Non-pigmented ciliary epithelial cell (primary cell): ENCODE results near the gene TMEM135.
A peak's percentile ranks its signal among the peaks of the same experiment; 100 is the strongest.

Source experiments
- DNase-seq: peaks from one replicate; pipeline ENCODE4 v3.0.0-alpha.2; 2010; ENCODE audit warnings: low read depth

TMEM135 gene

DNA sequence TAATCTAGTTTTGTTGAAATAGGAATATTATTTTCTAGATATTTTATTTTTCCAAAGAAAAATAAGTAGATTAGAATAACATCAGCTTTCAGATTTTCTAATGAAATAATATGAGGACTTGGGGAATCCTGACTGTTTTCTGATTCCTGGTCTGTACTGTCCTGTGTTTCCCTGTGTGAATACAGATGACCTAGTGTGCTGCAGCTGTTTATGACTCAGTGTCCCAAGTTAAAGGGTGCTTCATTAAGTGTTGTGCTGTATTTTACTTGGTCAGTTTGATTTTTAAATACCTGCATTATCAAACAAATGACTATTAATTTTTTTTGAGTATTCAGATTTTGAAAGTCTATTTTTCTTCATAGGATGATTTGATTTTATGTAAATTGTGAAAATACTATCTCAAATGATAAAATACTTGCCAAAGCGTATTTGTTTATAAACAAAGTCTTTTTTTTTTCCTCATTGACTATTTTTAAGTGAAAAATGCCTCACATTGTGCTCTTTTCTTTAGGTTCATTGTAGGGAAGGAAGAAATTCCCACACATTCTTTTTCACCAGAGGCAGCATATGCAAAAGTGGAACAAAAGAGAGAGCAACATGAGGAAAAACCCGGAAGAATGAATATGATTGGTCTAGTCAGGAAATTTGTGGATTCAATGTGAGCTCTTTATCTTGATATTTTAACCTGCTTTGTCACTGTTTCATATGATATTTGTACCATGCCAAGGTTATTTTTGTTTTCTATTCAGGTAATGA, 264.2 kb downstream of the TMEM135 start:
- DNase-seq, result no peak

DNA sequence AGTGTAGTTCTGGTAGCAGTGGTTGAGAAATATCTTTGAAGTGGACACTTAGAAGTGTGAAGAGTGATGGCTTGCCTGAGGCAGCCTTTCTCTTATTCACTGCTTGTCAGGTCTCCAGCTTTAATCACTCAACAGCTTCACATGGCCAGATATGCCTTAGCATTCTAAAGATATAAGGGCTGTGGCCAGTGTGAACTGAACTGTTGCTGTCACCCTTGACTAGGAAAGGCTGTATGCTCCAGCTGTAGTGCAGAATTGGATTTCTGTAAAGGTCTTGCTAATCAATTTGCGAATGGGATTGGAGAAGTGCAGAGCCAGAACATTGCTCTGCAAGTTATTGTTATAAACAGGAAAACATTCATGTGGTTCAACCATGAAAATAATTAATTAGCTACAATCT, 266.7 kb downstream of the TMEM135 start:
- no peak for DNase-seq

DNA sequence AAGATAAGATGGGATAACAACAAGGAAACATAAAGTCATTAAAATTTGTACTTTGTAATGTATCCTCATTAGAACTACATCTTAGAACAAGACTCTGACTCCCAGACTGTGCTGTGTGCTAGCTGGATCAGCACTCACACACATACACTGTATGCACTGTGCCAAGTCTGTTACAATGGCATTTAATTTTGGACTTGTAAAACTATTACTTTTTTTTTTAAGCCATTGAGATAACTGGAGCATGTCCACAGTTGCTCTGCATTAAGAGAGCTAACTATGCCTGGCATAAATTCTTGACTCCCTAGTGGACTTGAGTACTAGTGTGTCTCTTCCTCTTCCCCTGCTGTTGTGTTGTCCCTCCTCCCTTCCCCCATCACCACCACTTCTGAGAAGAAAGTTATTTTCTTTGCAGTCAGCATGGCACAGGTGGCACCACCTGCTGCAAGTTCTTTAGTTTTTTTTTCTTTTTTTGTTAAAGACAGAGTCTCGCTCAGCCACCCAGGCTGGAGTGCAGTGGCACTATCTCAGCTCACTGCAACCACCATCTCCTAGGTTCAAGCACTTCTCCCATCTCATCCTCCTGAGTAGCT, 268.6 kb downstream of the TMEM135 start:
- DNase-seq, result no peak

DNA sequence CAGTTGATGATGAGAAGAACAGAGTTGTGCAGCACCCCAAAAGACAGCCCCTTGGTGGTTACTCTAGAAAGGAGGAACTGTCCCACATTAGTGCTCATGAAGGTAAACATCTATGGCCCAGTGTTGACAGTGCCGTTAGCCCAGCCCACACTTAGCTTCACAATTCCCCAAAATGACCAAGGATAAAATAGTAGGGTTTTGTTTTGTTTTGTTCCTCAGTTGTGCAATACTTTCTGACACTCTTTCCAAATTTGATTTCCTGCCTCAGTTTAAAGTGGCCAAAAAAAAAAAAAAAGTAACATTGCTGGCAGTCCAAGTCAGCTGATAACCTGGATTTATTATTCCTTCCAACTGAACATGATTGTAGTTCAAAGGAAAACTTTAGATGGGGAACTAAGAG, 269.4 kb downstream of the TMEM135 start:
- DNase-seq, result no peak

- no peak for DNase-seq
Observed at GRCh38 chr11:87315229-87315628, 277.5 kb downstream of the TMEM135 start.

DNA sequence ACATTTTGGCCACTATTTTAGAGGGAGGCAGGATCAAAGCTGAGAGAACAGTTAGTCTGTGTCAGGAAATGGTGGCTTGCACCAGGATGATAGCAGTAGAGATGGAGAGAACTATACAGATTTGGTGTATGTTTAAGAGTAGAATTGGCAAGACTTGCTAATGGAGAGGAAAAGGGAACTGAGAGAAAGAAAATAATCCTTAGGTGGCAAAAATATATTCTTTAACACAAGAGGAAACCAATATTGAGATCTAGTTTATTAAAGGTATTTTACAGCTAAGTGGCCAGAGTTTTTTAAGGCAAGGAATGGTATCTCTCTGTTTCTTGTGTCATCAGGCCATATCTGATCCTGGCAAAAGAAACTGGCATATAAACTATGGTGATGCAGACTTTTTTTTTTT, 278.8 kb downstream of the TMEM135 start:
- DNase-seq, result no peak

DNA sequence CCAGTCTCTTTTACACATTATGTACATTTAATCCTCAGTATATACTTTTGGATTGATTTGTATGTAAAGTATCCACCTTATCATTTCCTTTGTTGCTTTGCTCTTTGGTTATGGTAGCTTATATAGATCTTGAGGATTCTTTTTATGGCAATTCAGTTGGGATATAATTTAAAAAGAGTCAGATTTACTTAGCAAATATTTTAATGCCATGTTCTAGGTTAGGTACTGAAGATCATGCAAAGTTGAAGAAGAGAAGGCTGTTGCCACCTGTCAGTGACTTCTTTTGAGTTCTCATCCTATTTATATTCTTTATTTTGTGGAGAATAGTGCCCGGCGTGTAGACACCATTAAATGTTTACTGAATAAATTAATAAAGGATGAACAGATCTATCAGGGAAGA, 279.7 kb downstream of the TMEM135 start:
- no peak for DNase-seq

DNA sequence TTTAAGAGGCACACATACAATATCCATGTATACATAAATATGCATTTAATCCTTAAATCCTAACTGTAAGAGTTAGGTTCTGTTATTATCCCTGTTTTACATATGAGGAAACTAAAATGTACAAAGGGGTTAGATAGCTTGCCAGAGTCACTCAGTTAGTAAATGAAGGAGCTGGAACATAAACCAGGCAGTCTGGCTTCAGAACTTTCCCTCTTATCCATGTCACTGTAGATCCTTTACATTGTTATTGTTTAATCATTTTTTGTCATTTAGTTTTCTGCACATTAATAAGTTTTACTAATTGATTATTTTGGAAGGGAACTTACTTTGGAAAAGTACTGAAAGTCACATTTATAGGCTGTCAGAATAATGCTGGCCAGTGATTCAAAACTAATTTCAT, 282.4 kb downstream of the TMEM135 start:
- no peak for DNase-seq

- DNase-seq, result no peak
Observed at GRCh38 chr11:87322568-87322967, 284.8 kb downstream of the TMEM135 start.

- no peak for DNase-seq
Observed at GRCh38 chr11:87323899-87324298, 286.2 kb downstream of the TMEM135 start.

DNA sequence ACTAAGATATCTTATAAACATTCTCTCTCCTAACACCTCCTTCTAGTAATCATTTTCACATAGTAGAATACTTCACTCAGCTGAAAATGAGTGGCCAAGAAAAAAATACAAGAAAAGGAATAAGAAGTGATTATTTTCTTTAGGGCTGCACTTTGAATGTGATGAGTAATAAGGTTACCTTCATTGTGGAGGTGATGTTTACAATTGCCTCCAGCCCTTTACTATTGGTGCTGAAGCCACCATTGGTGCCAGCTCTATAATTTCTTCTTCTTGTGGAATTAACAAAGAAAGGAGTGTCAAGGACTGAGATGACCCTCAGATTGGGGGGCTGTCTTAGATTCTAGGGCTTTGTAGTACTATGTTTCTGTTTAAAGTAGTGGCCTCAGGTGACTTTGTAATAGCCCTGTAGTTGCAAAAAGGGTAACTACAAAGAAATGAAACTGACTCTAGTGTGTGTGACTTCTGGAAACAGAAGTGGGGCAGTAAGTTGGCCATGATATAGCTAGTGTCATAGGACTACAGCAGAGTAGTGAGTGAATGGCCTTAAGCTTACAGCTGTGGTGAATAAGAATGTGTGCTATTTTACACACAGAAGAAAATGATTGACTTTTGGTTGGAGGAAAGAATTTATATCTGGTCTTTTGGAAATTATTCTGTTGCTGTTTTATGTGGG, 287.2 kb downstream of the TMEM135 start:
- peak; percentile 1 for DNase-seq

- DNase-seq, result no peak
Observed at GRCh38 chr11:87325490-87325872, 287.7 kb downstream of the TMEM135 start.

DNA sequence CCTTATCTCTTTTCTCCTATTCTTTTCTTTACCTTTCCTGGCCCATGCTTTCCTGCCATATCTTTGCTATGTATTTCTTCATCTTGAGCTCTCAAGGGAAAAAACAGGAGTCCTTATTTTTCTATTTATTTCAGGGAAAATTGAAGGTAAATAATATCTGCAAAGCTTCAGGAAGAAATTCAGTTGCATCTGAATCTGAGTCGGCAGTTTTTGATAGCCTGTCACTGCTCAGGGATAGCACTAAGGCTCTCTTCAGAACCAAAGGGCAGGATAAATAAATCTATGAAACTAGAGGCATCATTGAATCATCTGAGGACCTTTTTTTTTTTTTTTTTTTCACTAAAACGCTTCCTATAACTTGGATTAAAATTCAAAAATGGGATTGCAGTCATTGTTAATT, 288.9 kb downstream of the TMEM135 start:
- no peak for DNase-seq

DNA sequence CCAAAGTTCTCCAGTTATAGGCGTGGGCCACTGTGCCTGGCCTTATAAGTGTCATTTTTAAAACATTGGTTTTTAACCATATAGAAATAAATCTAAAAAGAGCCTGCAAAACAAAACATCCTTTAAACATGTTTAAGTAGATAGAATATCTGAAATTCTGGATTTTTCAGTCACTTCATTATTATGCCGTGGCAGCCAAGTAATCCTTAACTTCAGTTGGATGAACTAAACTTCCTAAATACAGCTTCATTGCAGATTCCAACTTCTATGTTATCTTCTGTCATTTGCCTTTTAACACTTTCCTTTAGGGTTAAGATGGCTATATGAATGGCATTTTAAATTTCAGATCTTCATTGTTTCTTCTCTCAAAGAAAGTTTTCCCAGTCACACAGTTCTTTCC, 291.4 kb downstream of the TMEM135 start:
- DNase-seq, result no peak

DNA sequence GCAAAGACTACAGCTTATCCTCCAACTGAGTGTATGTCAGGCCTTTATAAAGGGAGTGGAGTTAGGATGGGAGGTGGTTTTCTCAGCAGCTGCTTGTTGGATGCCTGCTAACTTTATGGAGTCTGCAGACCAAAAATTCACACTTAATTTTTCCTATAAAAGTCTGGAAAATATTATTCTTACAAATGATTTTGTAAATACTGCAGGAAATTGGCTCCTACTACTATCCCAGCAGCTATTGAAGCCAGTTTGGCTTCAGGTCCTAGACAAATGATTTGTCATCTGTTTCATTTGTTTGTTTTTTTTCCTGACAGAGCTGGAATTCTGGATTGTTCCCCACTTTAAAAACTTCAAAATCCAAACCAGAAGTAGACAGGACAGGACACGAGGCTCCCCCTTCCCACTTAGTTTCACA, 292.5 kb downstream of the TMEM135 start:
- no peak for DNase-seq

GRCh38 chr11:87331273-87331672, 293.5 kb downstream of the TMEM135 start:
- DNase-seq, result no peak

- no peak for DNase-seq
Observed at GRCh38 chr11:87338046-87338639, 300.4 kb downstream of the TMEM135 start.

DNA sequence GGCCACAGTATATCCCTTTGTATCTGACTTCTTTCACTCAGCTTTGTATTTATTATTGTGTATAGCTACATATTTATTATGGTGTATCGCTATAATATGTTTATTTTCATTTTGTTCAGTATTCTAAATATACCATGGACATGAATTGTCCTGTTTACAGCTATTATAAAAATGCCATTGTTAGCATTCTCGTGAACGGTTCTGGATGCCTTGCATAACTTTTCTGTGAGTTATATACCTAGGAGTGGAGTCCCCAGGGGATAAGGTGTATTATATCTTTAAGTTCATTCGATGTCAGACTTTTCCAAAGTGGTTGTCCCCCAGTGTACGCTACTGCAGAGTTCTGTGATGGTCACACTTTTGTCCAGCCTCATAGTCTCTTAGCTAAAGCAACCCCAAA, 301.7 kb downstream of the TMEM135 start:
- DNase-seq, result no peak

GRCh38 chr11:87347441-87347840, 309.7 kb downstream of the TMEM135 start:
- no peak for DNase-seq

DNA sequence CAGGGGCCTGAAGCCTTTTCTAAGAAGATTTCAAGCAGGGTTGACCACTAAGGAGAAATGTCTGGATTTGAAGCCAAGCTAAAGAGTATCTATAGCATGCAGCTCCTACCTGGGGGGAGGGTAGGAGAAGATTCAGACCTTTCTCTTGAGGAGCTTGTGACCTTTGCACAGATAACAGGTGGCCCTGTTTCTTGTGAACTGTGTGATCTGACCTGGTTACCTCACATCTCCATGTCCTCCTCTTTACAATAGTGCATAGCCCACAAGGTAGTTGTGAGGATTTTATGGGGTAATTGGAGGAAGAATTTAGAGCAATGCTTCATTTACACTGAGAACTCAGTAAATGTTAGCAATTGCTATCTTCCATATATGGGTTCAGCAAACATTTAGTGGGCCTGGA, 310.1 kb downstream of the TMEM135 start:
- DNase-seq, result no peak

- no peak for DNase-seq
Observed at GRCh38 chr11:87351676-87352075, 313.9 kb downstream of the TMEM135 start.

- DNase-seq, result peak; percentile 10
Observed at GRCh38 chr11:87352759-87353707, 315.3 kb downstream of the TMEM135 start.
